OCI-M2 (cell line): ENCODE measurements around the gene FHL1.

Experiments used
- DNase-seq: peaks from one replicate; lab custom pipeline; 2025; ENCODE audit not compliant: unreplicated experiment; lab: John Stamatoyannopoulos, UW

Gene FHL1

DNA sequence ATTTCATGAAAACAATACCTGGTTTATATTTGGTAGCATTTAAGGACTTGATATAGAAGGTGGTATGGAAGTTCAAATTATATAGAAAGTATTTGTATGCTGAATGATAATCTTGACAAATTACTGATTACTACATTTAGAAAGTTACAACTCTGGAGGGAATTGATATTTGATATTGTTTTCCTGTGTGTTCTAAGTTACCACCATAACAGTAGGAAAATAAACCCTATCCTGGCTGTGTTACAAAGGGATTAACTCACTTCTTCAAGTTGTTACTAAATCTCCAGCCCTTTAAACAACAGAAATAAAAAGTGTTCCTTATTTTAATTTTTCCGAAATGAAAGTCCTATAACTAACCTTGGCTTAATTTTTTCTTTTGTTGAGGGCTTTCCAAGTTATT lies 36.6 kb downstream of the FHL1 start:
- DNase-seq: no peak

DNA sequence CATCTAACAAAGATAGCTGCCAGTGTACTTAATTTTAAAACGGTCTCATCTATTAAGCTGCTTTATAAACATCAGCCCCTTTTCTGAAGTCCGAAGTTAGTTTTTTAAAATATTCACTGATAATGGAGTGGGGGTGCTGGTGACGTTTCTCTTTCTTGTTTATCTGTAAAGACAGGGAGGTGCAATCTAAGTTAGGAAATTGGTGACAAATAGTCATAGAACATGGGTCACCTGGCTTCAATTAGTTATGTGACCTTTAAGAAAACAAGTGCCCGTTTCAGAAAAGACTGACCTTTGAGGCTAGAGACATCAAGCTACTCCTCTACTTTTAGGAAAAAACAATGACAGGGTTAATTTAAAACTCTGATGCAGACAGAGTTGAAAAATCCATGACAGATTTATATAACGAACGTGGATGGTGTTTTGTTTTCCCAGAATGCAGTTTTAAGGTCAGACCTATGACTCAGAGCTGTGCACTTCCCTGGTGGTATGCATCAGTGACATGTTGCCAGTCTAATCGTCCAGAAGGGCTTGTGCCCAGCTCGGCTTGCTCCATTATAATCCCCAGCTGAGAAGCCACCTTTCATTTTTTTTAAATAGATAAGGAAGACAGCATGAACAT lies 38.2 kb downstream of the FHL1 start:
- DNase-seq: no peak

DNA sequence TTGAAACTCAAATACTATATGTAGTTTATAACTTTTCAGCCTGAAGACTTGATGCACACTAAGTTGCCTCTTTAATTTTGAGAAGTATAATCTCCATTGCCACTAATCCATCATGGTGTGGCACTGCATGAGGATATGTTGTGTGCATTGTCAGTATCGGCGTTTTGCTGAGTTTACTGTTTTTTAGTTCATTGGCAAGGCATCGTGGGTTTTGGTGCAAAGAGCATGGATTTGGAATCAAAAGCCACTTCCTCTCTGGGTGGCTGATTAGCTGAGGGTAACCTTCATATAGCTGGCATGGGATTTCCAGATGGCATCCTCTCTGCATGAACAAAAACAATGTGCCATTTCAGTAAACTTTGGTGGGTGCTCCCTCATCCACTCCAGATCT lies 38.7 kb downstream of the FHL1 start:
- DNase-seq: no peak

DNA sequence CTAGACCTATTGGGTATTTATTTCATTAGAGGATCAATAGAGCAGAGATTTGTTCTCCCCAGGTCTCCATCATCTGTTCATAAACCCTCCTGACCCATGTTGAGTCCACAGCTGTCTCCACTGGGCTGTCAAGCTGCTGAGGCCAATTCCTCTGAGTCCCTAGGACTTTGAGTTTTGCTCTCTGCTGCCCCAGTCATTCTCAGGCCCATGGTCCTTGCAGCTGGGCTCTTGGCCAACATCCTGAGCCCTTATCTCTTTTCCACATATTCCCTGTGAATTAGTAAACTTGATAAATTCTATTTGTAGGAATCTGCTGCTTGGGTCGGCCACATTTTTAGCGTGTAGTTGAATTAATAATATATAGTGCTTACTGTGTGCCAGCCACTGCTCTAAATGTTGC lies 41.9 kb downstream of the FHL1 start:
- DNase-seq: no peak

DNA sequence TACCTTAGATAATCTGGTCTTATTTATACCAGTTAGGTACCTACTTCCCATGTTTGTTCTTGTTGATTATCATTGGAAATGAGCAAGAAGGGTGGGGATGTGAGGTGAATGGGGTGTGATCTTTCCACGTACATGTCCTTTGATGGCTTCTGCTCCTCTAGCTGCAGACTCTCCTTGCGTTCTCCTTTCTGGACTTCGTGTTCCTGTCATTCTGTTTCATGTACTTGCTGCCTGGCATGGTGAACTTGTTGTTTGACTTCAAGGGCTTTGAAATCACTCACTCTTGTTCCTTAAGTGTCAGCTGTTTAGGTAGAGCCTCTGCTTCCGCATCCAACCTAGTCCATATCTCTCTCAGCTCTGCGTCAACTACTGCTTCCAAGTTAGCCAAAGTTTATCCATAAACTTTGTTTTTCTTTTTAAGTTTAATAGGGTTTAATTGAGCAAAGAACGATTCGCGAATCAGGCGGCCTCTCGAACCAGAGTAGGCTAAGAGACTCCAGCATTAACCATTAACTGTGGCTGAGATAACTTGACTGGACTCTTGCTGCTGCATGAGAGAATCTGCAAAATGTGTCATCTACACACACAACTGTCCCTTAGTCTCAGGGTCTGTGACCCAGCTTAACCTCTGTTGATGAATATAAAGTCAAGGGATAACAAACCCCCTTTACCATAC lies 42.8 kb downstream of the FHL1 start:
- no peak for DNase-seq

DNA sequence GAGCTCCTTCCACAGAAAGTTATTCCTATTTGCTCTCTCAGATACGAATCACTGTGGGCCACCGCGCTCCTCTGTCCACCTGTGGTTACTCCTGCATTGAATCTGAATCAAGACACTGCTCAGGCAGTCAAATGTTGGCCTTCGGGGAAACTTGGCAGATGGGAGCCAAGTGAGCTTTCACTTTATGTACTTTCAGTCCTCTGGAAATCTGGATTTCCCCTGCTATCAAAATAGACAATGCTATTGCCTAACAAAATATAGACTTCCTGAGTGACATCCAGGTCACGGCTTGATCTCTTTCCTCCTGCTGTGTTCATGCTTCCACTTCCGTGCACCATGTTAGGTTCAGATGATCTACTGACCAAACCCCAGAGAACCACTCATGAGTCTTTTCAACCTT lies 43.8 kb downstream of the FHL1 start:
- no peak for DNase-seq

DNA sequence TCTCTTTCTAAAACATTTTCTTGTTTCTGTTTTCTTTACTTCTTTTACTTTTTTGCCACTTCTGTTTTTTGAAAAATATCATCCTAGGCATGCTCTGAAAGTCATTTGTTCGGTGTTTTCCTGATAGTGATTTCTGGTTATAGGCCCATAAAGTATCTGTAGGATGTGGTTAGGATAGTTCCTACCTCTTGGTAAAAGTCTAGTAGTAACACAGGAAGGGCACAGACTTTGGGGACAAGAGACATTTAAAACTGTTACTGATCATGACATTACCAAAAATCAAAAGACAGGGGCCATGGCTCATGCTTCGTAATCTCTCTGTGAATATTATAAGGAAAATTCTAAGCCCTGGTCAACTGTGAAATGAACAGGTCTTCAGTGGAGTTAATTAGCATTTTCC lies 44.8 kb downstream of the FHL1 start:
- DNase-seq: no peak

DNA sequence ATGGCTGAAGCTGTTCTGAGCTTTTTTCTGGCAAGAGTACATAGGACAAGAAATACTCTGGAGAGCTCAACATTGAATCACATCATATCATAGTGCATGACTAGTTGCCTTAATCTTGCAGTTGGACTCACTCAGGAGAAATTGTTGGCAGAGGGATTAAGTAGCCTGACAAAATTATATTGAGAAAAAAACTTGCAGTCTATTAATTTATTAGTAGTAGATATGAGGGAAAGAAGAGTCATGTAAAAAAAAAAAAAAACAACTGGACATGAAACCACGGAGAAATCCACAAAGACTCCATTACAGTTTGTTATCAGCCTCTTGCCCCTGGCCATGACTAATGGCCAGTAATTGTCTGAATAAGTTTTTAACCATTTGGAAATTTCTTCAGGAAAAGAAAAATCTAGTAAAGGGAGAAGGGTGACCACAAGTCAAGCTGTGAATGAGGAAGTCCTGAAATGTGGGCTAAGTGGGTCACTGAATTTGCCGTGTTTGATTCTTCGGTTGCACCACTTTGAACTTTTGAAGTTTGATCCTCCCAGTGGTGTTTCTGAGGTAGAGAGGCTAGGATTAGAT lies 45.6 kb downstream of the FHL1 start:
- no peak for DNase-seq

DNA sequence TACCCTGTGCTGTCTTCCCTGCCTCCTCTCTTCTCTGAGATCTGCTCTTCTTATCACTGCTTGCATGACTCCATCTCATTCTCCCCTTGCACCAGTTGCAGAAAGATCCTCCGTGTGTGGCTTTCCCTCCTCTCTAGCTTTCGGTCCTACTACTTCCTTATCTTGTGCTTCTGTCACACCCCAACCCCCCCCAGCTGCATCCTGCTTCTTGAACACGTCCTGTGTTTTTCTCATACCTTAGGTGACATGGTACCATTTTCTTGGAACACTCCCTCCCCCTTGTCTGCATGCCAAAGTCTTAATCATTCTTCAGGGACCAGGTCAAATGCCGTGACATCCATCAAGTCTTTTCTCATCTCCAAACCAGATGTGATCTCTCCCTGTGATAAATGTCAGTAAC lies 46.4 kb downstream of the FHL1 start:
- DNase-seq: no peak

DNA sequence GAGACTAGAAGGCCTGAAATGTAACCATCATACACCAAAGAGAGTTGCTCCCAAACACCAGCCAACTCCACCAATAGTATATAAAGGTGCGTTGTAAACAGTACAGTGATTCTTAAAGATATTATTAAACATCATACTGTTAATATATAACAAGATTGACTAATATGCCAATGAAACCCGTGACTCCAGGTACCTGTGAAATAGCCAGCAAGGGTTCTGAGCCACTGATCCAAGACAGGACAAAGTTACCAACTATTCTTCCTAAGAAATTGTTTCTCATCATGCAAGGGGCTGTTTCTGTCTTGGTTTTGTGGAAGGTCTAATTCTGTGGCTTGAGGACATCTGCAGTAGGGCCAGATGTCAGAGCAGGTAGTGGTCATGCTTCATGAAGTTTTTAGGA lies 47.2 kb downstream of the FHL1 start:
- DNase-seq: no peak

DNA sequence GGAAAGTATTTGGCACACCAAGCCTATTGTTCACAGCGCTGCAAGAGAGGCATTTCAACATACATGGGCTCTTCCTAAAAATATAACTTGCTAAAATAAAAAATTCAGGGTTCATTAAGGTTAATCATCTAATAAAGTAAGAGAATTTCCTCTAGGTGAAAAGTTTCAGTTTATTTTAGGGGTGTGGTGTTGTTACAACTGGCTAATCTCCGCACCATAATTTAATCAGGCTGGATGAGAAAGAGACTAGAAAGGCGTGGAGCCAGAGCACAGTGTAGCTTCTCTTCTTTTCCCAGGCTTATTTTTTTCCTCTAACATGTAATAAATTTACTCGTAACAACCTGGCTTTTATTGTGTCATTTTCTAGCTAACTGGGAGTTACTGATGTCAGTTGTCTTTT lies 47.9 kb downstream of the FHL1 start:
- no peak for DNase-seq

DNA sequence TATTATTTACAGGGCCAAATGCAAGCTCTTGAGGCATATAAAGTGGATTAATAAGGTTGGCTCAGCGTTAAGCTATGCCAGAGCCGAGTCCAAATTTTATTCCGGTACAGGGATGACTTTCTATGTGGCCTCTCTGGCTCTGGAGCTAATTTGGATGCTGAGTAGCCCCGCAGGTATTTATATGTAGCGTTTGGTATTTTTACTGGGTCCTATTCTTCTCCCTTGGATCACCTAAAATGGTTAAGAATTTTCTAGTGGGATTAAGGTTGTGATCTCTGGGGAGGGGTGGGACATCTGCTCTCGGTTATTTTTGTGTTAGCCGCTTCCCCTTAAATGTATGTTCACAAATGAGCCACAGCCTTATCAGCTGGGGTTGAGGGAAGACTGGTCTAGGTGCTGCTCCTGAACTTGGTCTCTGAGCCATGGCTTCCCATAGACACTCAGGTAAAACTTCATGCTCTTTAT lies 49.4 kb downstream of the FHL1 start:
- no peak for DNase-seq

DNA sequence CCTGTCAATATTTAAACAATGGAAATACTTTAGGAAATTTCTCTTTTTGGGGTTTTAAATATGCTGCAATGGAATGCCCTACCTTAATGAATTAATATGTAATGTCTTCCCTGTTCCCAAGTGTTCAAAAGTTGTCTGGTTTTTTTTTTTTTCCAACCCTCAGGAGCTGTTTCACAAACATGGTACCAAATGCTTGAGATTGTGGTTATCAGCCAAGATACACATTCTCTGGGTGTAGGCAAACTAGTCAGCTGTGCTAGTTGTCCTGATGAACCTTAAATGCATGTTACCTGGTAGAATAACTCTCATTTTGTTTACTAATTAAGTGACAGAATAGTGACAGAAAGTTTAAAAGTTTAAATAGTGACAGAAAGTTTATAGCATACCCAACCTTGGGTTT lies 50.7 kb downstream of the FHL1 start:
- no peak for DNase-seq

DNA sequence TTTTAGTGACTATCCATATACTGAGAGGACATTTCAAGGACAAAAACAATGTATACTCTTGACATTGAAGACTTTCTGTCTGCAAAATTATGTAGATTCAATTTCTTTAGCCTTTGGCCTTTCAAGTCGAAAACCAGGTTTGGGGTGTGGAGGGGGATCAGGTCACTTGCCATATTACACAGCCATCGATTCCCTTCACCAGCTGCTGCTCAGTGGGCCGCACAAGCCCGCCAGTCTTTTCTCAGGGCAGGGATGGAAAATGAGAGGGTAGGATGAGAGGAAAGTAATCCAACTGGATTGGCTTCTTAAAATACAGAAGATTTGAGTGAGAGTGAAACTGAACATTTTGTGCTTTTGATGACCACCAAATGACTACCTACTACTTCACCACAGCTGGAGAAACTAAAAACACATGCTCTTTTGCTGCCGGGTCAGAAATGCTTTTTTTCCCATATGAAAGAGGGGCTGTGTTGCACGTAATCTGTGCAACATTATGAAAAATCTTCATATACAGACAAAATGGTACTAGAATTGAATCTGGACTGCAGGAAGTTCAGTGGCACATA lies 51.4 kb downstream of the FHL1 start:
- DNase-seq: no peak

DNA sequence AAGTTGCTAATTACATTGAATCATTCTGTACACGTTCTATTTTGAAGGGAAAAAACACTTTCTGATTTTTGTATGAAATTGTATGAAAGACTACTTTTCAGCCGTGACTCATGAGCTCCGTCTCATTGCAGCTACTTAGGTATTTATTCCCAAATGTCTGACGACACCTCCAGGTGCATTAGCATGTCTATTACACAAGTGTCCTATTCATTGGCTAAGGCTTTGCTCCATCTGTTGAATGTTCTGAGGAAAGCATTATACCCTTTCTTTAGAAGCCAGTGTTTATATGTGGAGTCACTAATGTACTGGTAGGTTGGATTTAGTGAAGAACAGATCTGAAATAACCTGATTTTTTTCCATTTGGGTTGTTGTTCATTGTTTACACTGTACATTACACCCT lies 52.0 kb downstream of the FHL1 start:
- DNase-seq: no peak

DNA sequence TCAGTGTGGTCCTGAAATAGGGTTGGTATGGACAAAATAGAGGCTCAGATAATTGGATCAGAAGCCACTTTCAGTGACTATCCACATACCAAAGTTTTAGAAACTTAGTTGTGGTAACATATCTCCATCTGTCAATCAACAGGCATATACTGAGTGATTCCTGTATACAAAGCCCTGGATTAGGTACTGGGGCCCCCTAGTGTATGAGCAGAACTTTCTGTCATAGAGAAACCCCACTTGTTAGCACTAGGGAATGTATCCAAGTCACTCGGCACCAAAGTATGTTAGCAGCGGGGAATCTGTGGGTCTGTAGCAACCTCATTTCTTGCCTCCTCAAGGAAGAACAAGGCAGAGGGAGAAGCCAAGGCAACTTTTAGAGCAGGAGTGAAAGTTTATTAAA lies 53.1 kb downstream of the FHL1 start:
- no peak for DNase-seq

DNA sequence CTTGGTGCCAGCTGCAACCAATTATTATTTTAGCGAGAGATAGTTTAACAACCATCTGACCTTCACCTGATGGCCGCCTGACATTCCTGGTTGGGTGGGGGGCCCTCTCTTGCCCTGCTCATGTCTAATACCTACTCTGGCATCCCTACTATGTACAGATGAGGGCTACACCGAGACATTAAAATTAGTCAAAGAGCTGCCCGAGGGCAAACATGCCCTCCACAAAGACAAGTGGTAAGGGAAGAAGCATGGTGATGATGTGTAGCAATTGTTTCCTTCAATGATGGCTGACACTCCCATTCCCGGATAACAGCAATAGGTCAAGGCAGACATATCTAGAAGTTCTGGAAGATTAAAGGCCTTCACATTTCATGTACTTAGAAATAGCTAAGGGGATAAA lies 54.3 kb downstream of the FHL1 start:
- no peak for DNase-seq

DNA sequence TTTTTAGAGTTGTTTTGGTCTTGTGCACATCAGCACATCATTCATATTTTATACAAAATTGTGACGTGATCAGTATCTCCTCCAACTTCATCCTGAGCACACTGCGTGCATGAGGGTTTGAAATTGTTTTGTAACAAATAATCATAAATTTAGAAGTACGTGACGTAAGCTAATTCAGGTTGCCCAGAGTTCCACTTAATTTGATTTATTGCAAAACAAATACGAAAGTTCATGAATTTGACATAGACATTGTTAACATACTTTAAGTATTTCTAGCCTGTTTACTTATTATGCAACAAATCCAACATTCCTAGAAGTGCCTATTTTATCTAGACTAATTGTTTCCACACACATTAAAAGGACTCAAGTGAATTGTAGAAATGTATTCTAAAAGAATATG lies 55.6 kb downstream of the FHL1 start:
- DNase-seq: no peak

DNA sequence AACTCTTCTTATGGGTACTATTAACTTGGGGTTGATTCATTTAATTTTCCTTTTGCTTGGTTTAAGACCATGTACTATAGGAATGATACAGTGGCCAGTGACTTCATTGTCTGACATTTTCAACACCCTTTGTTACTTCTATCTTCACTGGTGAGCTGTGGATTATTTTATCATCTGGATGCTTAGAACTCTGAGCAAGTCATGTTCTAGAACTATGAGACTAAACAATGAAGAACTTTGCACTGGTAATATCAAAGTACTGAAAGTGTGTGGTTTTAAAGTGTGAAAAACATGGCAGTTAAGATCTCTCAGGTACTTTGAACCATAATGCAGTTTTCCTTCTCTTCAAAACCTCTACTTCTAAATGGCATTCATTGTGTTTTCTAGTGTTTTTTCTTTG lies 56.1 kb downstream of the FHL1 start:
- DNase-seq: no peak

DNA sequence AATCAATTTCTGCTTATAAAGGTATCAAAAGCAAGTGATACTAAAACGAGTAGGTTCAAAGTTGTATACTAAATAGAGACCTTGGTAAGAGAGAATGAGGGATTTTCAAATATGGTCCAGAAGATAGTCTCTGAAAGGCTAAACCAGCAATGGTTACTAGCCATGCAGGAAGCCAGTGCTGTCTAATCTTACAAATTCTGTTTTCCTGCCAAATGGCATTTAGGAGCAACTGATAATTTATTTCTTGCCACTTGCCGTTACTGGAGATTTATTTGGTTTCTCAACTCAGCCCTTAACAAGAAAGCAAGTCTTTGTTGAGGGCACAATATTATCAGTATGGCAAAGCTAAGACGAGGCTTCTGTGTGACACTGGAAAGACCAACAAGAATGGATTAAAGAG lies 56.6 kb downstream of the FHL1 start:
- no peak for DNase-seq

DNA sequence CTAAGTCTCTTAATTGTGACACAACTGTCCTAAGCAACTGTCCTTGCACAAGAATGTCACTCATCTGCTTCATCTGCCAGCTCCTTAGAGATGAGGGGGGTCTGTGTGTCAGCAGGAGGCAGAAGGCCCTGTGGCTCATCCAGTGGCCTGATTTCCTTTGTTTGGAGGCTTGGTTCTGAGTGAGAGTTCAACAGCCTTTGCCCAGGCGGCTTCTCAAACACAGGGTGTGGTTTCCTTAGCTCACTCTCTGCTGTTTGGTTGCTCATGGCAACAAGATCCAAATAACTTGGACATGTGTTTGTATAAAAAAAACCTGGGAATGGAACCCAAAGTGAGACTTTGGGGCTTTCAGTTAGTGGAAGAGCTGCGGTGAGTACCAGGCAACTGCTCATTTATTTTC lies 57.2 kb downstream of the FHL1 start:
- DNase-seq: no peak

DNA sequence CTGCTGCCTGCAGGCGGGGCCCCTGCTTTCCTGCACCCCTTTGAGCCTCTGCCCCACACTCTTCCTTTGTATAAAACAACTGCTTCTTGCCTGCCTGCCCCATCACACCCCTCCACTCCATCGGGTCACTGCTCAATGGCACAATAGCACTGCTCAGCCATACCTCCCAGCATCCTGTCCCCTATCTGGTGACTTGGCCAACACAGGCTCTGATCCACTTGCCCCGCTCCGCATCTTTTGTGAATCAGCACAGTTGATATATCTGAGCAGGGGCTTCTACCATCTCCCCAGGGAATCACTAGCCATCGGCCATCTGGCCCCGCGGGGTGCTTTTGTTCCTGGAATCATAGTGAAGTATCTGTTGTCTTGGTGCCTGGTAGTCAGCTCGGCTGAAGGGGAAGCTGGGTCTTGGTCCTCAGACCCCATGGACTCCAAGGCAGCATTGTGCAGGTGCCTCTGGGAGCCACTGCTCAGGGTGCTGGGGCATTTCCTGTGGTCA lies 58.6 kb downstream of the FHL1 start:
- no peak for DNase-seq
